Brain microvascular endothelial cell (primary cell): ENCODE data around the gene WFIKKN1.

Source experiments
- DNase-seq: peaks from one replicate; pipeline ENCODE4 v3.0.0-alpha.2; 2020
- H3K27ac ChIP-seq: fragments of 250-450 bp; sonication (Bioruptor Pico); 2 replicates; pipeline ENCODE4 v1.5.1; 2020; ENCODE audit warnings: mild to moderate bottlenecking, moderate library complexity
- H3K27me3 ChIP-seq: fragments of 250-450 bp; sonication (Bioruptor Pico); replicated peaks from 2 replicates; pipeline ENCODE4 v1.5.1; 2020; ENCODE audit warnings: mild to moderate bottlenecking
- H3K36me3 ChIP-seq: fragments of 250-450 bp; sonication (Bioruptor Pico); replicated peaks from 2 replicates; pipeline ENCODE4 v1.5.1; 2020; ENCODE audit warnings: mild to moderate bottlenecking
- H3K4me3 ChIP-seq: 2 replicates; pipeline ENCODE4 v1.5.1; 2011; ENCODE audit warnings: low read depth, mild to moderate bottlenecking, control low read depth, low read length, moderate library complexity
- in situ Hi-C: cut with HindIII; loops from 2 replicates; pipeline ENCODE4 v1.10.0; 2017; ENCODE audit warnings: low sequenced_read_pairs, low pct_ligation_motif_present
- TF ChIP-seq, protein P1 (sequence below): IDR thresholded peaks from 2 replicates; pipeline ENCODE4 v1.5.1; 2011; ENCODE audit warnings: low read depth, mild to moderate bottlenecking, moderate library complexity, low read length, control low read depth, inconsistent platforms; ENCODE audit errors: missing control alignments

WFIKKN1 gene

GRCh38 chr16:679814-680624 is 49.2 kb downstream of the WFIKKN1 start, which contains the start of gene STUB1:
STUB1 (plus strand) TSS chr16:680410; CDS start chr16:680526, 116 bp downstream.
- H3K36me3 ChIP-seq = peaks cover 20% of the 10 kb centered on the region
- peak within 1 kb of the TSS; percentile 59 for H3K27ac ChIP-seq
- DNase-seq = peak; percentile 76
- in situ Hi-C loops = no loop called here
- TF ChIP-seq, protein P1, sequence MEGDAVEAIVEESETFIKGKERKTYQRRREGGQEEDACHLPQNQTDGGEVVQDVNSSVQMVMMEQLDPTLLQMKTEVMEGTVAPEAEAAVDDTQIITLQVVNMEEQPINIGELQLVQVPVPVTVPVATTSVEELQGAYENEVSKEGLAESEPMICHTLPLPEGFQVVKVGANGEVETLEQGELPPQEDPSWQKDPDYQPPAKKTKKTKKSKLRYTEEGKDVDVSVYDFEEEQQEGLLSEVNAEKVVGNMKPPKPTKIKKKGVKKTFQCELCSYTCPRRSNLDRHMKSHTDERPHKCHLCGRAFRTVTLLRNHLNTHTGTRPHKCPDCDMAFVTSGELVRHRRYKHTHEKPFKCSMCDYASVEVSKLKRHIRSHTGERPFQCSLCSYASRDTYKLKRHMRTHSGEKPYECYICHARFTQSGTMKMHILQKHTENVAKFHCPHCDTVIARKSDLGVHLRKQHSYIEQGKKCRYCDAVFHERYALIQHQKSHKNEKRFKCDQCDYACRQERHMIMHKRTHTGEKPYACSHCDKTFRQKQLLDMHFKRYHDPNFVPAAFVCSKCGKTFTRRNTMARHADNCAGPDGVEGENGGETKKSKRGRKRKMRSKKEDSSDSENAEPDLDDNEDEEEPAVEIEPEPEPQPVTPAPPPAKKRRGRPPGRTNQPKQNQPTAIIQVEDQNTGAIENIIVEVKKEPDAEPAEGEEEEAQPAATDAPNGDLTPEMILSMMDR = no peak
- no peaks in the 10 kb centered on the region for H3K27me3 ChIP-seq
- peak within 1 kb of the TSS; percentile 72 for H3K4me3 ChIP-seq

DNA sequence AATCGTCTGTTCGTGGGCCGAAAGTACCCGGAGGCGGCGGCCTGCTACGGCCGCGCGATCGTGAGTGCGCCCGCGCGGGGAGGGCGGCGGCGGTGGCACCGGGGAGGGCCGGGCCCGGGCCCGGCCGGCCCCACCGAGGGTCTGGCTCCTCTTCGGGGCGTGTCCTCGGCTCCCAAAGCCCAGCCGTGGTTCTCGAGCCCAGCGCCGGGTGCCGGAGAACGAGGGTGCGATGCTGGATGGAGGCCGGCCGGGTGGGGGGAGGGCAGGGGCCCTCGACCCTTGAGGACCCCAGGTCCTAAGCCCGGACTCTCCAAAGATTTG is 49.8 kb downstream of the WFIKKN1 start:
- Histone ChIP-seq H3K27ac (peak overlapping the region; percentile 59), H3K36me3 (peaks cover 20% of the 10 kb centered on the region), H3K27me3 (no peaks in the 10 kb centered on the region), H3K4me3 (peak overlapping the region; percentile 72)
- no peak for DNase-seq
- in situ Hi-C loops = no loop called here
- TF ChIP-seq, protein P1 = no peak

DNA sequence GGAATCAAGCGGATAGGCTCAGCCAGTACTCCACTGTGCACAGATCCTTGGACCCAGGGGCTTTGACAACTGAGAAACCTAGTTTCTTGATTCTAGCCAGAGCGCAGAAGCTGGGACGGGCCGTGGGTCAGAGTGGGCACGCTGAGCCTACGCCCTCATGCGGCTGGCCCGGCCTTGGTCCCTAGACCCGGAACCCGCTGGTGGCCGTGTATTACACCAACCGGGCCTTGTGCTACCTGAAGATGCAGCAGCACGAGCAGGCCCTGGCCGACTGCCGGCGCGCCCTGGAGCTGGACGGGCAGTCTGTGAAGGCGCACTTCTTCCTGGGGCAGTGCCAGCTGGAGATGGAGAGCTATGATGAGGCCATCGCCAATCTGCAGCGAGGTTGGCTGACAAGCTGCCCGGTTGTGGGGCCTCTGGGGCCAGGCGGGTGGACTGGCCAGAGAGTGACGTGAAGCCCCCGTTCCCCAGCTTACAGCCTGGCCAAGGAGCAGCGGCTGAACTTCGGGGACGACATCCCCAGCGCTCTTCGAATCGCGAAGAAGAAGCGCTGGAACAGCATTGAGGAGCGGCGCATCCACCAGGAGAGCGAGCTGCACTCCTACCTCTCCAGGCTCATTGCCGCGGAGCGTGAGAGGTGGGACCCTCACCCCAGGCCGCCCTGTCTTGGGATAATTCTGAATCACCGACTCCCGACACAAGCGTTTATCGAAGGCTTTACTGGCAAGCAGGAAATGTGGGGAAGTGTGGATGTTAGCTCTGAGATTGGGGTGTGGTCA is 50.4 kb downstream of the WFIKKN1 start:
- H3K27me3 ChIP-seq = no peaks in the 10 kb centered on the region
- in situ Hi-C loops = no loop called here
- H3K27ac ChIP-seq = peak overlapping the region; percentile 59
- DNase-seq = no peak
- H3K36me3 ChIP-seq = peaks cover 20% of the 10 kb centered on the region
- TF ChIP-seq, protein P1 = peak; percentile 23
- H3K4me3 ChIP-seq = peak overlapping the region; percentile 72

DNA sequence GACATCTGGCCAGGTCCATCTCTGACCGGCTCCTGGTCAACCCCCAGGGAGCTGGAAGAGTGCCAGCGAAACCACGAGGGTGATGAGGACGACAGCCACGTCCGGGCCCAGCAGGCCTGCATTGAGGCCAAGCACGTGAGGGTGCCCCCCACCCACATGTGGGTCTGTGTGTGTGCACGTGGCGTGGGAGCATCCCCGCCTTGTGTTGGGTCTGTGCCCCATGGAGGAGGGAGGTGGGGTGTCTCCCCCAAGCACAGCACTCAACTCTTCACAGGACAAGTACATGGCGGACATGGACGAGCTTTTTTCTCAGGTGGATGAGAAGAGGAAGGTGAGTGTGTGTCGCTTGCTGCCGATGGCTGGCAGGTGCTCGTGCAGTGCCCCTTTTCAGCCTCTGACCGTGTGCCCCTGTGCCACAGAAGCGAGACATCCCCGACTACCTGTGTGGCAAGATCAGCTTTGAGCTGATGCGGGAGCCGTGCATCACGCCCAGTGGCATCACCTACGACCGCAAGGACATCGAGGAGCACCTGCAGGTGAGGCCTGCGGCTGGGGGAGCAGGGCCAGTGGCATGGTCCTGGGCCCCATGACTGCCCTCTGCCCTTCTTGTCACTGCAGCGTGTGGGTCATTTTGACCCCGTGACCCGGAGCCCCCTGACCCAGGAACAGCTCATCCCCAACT is 51.1 kb downstream of the WFIKKN1 start:
- DNase-seq = no peak
- peak overlapping the region; percentile 22 for H3K4me3 ChIP-seq
- H3K27ac ChIP-seq = no peak overlapping the region
- peaks cover 24% of the 10 kb centered on the region for H3K36me3 ChIP-seq
- in situ Hi-C loops = no loop called here
- H3K27me3 ChIP-seq = no peaks in the 10 kb centered on the region
- TF ChIP-seq, protein P1 = no peak

DNA sequence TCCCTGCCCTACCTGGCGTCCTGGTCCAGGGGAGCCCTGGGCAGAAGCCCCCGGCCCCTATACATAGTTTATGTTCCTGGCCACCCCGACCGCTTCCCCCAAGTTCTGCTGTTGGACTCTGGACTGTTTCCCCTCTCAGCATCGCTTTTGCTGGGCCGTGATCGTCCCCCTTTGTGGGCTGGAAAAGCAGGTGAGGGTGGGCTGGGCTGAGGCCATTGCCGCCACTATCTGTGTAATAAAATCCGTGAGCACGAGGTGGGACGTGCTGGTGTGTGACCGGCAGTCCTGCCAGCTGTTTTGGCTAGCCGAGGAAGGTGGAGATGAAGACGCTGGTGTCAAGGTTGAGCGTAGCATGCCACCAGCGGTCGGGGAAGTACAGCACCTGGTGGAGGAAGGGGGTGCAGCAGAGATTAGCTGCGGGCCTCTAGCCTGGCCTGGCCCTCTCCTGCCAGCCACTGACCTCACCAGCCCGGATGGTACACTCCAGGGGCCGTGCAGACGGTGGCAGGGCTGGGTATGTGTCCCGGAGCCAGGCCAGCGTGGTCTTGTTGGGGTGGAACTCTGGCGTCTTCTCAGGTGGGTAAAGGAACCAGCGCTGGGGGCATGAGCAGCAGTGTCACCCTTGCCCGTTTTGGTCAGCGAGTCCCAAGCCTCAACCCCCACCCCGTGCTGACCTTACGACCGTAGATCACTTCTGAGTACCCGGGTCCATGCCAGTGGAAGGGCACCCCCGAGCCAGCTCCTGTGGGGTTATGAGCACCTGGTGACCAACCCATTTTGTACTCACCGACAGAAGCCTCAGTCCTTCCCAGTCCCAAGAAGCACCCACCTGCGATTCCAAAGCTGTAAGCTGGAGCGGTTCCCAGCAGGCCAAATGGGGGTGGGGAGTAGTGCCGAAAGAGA is 52.0 kb downstream of the WFIKKN1 start:
- H3K4me3 ChIP-seq = peak overlapping the region; percentile 60

More for the DNA sequence above, 52.0 kb downstream of the WFIKKN1 start:
- no peak overlapping the region for H3K27ac ChIP-seq
- H3K27me3 ChIP-seq = no peaks in the 10 kb centered on the region
- in situ Hi-C loops = no loop called here
- DNase-seq = no peak
- TF ChIP-seq, protein P1 = no peak
- H3K36me3 ChIP-seq = peaks cover 25% of the 10 kb centered on the region
